ENCODE results near the gene ZMAT3.

Gene ZMAT3

GRCh38 chr3:178969004-178969700, 102.5 kb downstream of the ZMAT3 start:
- FAIRE-seq: peak; percentile 86

More at GRCh38 chr3:178969004-178969700, 102.5 kb downstream of the ZMAT3 start:
- TF ChIP-seq PAX5 (IDR thresholded peaks at IDR 0.05; ENCODE audit: insufficient read depth, low read length, severe bottlenecking) (no peak), POLR2AphosphoS5 (IDR thresholded peaks at IDR 0.05; ENCODE audit: low read depth, low read length) (no peak), SPI1 (IDR thresholded peaks at IDR 0.05; ENCODE audit: low read depth, low read length) (peak; percentile 99), POLR2A (IDR thresholded peaks at IDR 0.05; ENCODE audit: low read depth, low read length) (no peak), TAF1 (IDR thresholded peaks at IDR 0.05; ENCODE audit: low read depth, low read length) (no peak), POU2F2 (IDR thresholded peaks at IDR 0.05; ENCODE audit: low read depth, low read length) (no peak)
- DNase-seq (ENCODE audit: insufficient read length, low spot score): no peak

All from GM12891 (cell line).